Body of pancreas (tissue), 4 donors: ENCODE results near the gene CEP120.
"Not testable (repeated sequence)": the region's sequence is repeated elsewhere in the genome, so short reads cannot be mapped to it uniquely, and the experiment has no call there.

Source experiments
- CTCF ChIP-seq, 7 experiments: fragments of 450-650 bp in 4 of 7; fragments of 200-600 bp in 3 of 7; sonication (generic) in 3 of 7; IDR thresholded peaks; one replicate each; pipeline ENCODE4 v1.5.1; 2016 to 2019; ENCODE audit warnings: antibody characterized with exemption in 7 of 7
- POLR2A ChIP-seq, 3 donors: fragments of 450-650 bp; IDR thresholded peaks; one replicate each; pipeline ENCODE4 v1.6.1; 2016; ENCODE audit warnings: antibody characterized with exemption in 3 of 3, mild to moderate bottlenecking in 2 of 3

- not testable (repeated sequence) for TF ChIP-seq CTCF, POLR2A (IDR thresholded peaks at IDR 0.05)
Observed at GRCh38 chr5:123458994-123459393, 35.8 kb upstream of the CEP120 start.
